CD4-positive, alpha-beta T cell treated with Interleukin-4 for 4 hours (primary cell): ENCODE measurements around the gene NT5DC1.

ENCODE experiments used
- DNase-seq: peaks from one replicate; pipeline ENCODE4 v3.0.0-alpha.2; 2020

NT5DC1 gene

GRCh38 chr6:116201538-116201937, 100.9 kb downstream of the NT5DC1 start:
- DNase-seq = no peak

GRCh38 chr6:116205281-116205680, 104.6 kb downstream of the NT5DC1 start:
- DNase-seq = no peak

DNA sequence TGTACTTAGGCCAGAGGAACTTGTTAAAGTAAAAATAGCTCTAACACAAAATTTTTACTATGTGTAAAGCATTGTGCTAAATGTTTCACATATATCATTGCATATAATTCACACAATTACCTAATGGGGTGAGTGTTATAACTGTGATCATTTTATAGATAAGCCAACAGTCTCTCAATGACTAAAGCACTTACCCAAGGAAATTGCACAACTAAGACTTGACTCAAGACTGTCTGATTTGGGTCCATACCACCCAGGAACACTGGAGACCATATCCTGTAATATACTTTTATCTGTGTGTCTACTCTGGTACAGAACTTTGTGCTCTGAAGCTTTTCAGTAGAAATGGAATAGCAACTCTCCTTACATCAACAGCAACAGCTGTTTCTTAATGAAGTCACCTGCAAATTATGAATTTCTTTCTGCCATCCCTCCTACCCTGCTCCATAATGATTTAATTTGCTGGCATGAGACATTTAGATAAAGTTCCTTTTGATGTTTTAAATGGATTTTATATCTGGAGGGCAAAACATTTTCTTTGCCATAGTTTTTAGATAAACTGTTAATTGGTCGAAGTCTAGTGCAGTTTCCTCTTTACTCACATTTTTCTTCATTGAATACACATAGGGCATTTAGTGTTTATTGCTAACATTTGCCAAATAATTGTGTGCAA, 105.7 kb downstream of the NT5DC1 start:
- no peak for DNase-seq

DNA sequence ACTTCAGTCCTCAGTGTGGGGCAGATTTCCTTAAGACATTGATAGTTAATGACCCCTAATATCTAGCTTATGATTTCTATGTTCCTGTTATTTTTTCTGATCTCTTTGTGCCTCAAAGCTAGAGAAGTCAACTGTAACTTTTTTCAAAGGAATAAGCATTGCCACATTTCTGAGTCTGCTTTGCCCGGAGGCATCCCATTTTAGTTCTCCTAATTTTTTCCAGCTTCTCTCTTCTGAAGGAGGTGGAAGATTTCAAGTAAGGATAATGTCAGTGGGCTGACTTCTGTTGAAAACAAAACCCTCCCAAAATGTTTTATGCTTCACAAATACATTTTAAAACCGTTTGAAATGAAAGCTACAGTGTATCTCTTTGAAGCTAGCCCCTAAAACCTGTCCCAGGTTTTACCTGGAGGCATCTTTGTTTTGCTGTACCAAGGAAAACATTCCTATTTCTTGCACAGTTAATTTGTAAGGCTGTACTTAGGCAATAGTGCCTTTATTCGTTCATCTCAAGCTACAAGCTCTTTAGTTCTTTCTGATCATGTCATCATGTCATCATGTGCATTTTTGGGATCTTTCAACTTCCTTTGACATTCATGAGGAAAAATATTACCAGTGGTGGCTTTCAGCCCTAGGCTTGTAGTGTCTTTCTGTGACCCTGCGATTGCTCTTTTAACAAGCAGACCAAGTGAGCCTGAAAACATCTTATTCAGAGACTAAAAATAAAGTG, 107.6 kb downstream of the NT5DC1 start:
- no peak for DNase-seq

- no peak for DNase-seq
Observed at GRCh38 chr6:116210316-116210715, 109.7 kb downstream of the NT5DC1 start.

DNA sequence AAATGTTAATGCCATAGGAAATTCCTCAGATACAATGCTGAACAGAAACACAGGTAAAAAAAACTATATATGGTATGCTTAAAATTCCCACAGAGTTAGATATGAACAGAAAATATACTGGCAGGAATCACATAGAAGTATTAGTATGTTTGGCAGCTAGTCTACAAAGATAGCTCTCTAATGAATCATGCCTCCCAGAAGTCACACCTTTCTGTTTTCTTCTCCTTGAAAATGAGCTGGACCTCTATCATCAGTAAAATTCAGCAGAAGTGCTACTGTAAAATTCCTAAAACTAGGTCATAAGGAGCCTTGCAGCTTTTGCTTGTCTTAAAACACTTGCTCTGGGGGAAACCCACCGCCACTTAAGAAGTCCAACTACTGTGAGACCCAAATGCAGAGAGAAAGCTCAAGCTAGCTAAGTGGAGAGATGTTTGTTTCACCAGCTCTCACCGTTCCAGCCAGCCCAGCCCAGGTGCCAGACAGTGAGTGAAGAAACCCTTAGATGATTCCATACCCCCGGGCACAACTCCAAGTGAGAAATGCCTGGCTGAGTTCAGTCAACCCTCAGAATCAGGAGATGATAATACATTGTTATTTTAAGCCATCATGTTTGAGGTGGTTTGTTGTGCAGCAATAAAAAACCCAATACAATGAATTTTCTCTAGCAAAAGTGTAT, 110.2 kb downstream of the NT5DC1 start:
- DNase-seq = no peak

GRCh38 chr6:116214681-116215080, 114.0 kb downstream of the NT5DC1 start:
- DNase-seq = no peak

- DNase-seq = no peak
Observed at GRCh38 chr6:116215414-116215813, 114.8 kb downstream of the NT5DC1 start.

- DNase-seq = peak; percentile 55
Observed at GRCh38 chr6:116217069-116217468, 116.4 kb downstream of the NT5DC1 start.

GRCh38 chr6:116218172-116218633, 117.5 kb downstream of the NT5DC1 start:
- peak; percentile 4 for DNase-seq

GRCh38 chr6:116218866-116219265, 118.2 kb downstream of the NT5DC1 start:
- no peak for DNase-seq

DNA sequence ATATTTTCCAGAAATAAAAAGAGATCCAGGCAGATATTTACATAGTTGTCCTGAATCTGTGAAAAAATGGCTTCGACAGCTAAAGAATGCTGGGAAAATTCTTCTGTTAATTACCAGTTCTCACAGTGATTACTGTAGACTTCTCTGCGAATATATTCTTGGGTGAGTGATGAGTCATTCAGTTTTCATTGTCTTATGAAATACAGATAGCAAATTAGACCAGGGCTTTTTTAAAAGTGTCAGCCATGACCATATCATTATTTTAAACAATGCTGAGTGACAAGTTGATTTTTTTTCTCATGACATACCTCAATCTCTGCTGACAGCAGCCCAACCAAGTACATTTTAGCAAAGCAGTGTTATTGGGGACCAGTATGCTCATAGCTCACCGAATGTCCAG, 120.4 kb downstream of the NT5DC1 start:
- DNase-seq = no peak

DNA sequence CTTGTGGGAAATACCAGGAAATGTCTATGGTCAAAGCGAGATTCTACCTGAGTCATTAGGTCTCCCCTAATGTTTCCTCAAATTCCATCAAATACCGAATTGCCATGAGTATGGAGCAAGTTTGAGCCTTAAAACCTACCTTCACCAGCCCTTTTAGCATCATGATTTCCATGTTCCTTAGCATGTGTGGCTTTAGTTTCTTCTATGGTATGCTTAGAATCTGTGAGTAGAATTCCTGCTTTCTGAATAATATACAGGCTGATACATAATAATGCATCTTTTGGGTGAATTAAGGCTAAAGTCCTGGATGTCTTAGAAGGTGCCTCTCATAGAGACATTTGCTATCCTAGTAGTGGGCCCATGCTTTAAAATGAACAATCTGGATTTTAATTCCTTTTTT, 121.3 kb downstream of the NT5DC1 start:
- no peak for DNase-seq

- DNase-seq = no peak
Observed at GRCh38 chr6:116223355-116223754, 122.7 kb downstream of the NT5DC1 start.

DNA sequence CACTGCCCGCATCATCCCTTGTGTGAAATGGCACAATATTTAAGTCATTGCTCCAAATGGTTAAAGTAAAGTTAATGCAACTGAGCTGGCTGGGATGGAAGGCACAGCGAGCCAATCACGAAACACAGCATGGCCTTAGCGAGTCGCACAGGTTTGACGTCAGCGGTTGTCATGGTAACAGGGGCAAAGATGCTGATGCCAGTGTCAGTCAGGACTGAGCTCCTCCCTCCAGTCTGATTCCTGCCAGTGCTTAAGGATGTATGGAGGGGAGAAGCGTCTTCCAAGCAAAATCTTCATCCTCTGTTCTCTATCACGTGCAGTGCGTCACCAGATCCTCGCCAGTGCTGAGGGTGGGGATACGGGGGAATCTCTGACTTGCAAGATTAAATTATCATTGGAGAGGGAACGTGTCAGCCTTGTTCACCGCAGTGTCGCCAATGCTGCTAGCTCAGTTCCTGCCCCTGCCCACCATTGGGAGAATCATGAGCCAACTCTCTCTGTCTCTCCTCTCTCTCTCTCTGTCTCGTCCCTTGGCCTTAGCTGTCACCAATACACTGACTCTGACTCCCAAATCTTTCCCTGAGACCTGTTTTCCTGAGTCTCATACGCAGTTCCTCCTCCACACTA, 128.7 kb downstream of the NT5DC1 start:
- no peak for DNase-seq

DNA sequence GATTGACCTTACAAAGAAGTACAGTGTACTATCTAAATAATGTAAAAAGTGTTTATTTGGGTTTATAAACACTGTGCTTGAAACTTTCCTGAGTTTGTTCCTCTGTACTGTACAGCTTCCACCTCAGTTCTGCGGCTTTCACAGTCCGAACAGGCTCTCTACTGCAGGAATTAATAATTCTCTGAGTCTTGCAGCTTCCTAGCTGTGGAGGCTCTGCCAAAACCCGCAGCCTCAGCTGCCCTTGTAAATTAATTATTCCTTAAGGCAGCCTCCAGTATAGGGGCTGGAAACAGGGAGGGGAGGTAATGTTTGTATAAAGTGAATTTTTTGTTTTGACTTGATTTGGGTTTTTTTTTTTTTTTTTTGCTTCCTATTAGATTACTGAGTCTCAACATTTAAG, 134.0 kb downstream of the NT5DC1 start:
- DNase-seq = no peak

DNA sequence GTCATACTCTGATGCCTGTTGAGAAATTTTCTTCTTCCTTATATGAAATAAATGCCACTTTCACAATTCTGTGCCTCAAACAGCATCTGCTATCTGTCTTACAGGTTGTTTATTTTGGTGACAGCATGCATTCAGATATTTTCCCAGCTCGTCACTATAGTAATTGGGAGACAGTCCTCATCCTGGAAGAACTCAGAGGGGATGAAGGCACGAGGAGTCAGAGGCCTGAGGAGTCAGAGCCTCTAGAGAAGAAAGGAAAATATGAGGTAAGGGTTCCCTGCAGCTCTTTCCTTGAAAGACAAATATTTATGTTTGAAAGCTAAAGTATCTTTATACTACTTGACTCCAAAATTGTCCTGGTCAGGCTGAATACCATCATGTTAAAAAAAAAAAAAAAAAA, 137.4 kb downstream of the NT5DC1 start:
- no peak for DNase-seq

GRCh38 chr6:116239256-116239655, 138.6 kb downstream of the NT5DC1 start:
- no peak for DNase-seq

DNA sequence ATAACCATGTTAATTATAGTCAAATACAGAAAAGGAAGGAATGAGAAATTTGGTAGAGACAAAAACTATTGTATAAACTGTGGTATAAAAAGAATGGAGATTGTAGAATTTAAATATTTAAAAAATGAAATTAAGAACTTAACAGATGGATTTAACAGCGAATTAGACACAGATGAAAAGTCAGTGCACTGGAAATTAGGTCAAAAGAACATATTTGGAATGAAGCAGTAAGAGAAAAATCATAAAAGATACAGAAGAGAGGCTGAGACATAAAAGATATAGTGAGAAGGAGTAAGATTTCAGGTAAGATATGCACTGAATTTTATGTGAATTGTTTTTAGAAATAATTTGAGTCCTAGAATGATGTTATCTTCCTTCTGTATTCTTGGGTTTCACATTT, 139.2 kb downstream of the NT5DC1 start:
- no peak for DNase-seq

DNA sequence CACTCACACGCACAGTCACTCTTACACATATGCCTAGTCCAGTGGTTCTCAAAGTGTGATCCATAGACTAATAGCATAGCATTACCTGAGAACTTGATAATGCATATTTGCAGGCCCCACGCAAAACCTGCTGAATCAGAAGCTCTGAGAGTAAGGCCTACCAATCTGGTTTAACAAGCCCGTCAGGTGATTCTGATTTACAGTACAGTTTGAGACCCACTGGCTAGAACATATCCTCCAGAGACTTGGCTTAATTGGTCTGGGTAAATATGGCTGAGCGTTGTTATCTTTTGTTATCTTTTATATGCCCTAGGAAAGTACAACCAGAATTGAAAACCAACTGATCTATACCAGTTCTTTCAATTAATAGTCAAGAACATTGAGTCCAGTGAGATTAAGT, 143.6 kb downstream of the NT5DC1 start:
- DNase-seq = no peak

DNA sequence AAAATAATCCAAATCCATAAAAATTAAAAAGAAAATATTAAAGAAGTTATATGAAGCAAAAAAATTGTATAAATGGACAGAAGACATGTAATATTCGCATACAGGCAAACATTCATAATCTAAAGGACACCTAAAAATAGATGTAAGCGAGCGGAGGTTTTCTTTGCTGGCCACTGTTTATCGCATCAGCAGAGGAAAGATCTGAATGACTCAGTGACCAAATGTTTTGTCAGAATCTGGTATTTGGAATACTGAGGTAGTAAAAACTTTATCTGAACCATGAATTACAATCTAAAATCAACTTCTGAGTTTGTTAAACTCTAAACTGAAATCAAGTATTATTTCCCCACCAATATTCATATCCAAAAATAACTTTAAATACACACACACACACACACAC, 145.4 kb downstream of the NT5DC1 start:
- DNase-seq = no peak

- DNase-seq = no peak
Observed at GRCh38 chr6:116247285-116247684, 146.6 kb downstream of the NT5DC1 start.

DNA sequence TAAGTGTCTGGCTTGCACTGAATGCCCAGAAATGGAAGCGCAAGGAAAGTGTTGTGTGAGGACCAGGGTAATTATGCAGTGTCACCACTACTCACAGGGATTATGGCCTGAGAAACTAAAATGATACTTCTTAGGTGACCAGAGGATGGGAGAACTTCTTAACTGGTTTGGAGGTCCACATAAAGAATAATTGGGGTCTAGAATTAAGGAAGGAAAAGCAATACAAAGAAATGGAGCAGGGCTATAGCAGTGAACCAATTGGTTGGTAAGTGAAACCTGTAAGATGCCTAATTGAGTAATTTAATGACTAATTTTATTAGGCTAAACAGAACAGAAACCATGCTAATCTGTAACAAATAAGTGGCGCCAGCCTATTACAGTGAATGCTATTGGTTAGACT, 147.9 kb downstream of the NT5DC1 start:
- no peak for DNase-seq
